WTC11 (cell line): ENCODE data around the gene WNT8A.

Source experiments
- ESRRA ChIP-seq: sonication (generic); formaldehyde crosslinking; IDR thresholded peaks from 2 replicates; pipeline ENCODE4 v1.8.1; 2022; ENCODE audit warnings: mild to moderate bottlenecking, missing genetic modification reagents, borderline replicate concordance
- FOXK1 ChIP-seq: sonication (generic); formaldehyde crosslinking; IDR thresholded peaks from 2 replicates; pipeline ENCODE4 v1.8.0; 2022; ENCODE audit warnings: mild to moderate bottlenecking, moderate library complexity, missing genetic modification reagents
- TF ChIP-seq, protein P1 (sequence below): sonication (generic); formaldehyde crosslinking; IDR thresholded peaks from 2 replicates; pipeline ENCODE4 v1.8.0; 2022; ENCODE audit warnings: mild to moderate bottlenecking, missing genetic modification reagents
- TF ChIP-seq, protein P2 (sequence below): fragments of 200-600 bp; IDR thresholded peaks from 2 replicates; pipeline ENCODE4 v1.8.0; 2022; ENCODE audit warnings: antibody characterized with exemption
- TF ChIP-seq, protein P3 (sequence below): sonication (generic); formaldehyde crosslinking; IDR thresholded peaks from 2 replicates; pipeline ENCODE4 v1.8.0; 2022; ENCODE audit warnings: mild to moderate bottlenecking, missing genetic modification reagents
- TF ChIP-seq, protein P4 (sequence below): sonication (generic); formaldehyde crosslinking; IDR thresholded peaks from 2 replicates; pipeline ENCODE4 v1.8.1; 2022; ENCODE audit warnings: mild to moderate bottlenecking, moderate library complexity, missing genetic modification reagents

DNA sequence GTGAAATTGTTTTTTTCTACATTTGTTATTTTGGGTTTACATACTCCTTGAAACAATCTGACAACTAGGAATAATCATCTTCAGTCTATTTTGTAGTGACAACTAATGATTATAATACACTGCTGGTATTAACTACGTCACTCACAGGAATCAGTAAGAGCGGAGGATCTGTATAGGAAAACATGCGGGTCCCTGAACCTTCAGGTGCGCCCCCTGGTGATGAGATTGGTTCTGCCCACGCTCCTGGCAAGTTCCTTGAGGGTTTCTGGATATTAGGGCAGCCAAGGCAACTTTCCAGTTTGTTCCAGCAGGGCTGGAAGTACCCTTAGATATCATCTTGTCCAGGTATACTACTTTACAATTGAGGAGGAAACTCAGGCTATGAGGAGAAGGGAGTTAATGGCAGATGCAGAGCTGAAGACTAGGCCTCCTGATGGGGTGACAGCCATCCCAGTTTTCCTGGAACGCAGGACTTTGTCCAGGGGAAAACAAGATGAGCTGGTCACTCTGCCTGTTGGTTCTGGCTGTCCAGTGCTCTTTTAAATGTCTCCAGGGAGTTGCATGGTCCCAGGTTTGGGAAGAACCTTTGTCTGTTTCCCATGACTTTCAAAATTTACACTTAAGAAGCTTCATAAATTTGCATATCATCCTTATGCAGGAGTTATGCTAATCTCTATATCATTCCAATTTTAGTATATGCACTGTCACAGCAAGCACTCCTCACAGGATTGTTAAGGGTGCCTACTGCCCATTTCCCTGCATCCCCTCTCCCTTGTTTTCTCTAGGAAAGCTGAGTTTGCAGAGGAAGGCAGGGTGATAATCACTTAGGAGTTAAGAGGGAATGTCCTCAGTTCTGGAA lies 14.9 kb upstream of the WNT8A start:
- TF ChIP-seq, protein P1, sequence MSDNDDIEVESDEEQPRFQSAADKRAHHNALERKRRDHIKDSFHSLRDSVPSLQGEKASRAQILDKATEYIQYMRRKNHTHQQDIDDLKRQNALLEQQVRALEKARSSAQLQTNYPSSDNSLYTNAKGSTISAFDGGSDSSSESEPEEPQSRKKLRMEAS, result no peak
- TF ChIP-seq, protein P2, sequence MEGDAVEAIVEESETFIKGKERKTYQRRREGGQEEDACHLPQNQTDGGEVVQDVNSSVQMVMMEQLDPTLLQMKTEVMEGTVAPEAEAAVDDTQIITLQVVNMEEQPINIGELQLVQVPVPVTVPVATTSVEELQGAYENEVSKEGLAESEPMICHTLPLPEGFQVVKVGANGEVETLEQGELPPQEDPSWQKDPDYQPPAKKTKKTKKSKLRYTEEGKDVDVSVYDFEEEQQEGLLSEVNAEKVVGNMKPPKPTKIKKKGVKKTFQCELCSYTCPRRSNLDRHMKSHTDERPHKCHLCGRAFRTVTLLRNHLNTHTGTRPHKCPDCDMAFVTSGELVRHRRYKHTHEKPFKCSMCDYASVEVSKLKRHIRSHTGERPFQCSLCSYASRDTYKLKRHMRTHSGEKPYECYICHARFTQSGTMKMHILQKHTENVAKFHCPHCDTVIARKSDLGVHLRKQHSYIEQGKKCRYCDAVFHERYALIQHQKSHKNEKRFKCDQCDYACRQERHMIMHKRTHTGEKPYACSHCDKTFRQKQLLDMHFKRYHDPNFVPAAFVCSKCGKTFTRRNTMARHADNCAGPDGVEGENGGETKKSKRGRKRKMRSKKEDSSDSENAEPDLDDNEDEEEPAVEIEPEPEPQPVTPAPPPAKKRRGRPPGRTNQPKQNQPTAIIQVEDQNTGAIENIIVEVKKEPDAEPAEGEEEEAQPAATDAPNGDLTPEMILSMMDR, result peak; percentile 62
- no peak for TF ChIP-seq ESRRA (CRISPR knock-in tag)
- TF ChIP-seq, protein P3, sequence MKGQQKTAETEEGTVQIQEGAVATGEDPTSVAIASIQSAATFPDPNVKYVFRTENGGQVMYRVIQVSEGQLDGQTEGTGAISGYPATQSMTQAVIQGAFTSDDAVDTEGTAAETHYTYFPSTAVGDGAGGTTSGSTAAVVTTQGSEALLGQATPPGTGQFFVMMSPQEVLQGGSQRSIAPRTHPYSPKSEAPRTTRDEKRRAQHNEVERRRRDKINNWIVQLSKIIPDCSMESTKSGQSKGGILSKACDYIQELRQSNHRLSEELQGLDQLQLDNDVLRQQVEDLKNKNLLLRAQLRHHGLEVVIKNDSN (CRISPR knock-in tag), result no peak
- TF ChIP-seq FOXK1 (CRISPR knock-in tag), result no peak
- TF ChIP-seq, protein P4, sequence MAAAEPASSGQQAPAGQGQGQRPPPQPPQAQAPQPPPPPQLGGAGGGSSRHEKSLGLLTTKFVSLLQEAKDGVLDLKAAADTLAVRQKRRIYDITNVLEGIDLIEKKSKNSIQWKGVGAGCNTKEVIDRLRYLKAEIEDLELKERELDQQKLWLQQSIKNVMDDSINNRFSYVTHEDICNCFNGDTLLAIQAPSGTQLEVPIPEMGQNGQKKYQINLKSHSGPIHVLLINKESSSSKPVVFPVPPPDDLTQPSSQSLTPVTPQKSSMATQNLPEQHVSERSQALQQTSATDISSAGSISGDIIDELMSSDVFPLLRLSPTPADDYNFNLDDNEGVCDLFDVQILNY (CRISPR knock-in tag), result no peak
